HG03135 (cell line): ENCODE data around the gene TIMM17A.

Experiments
- ATAC-seq: cut with Tn5 transposase; IDR thresholded peaks from one replicate; pipeline ENCODE4 v1.9.1; 2021; ENCODE audit warnings: mild to moderate bottlenecking, moderate library complexity; ENCODE audit not compliant: unreplicated experiment

TIMM17A gene

GRCh38 chr1:201955009-201955728 lies at the start of gene TIMM17A:
TIMM17A (plus strand) TSS chr1:201955503; CDS start chr1:201955527, 24 bp downstream.
- peak; percentile 99 for ATAC-seq

- ATAC-seq: no peak
Observed at GRCh38 chr1:201906336-201906735, 49.0 kb upstream of the TIMM17A start.

GRCh38 chr1:201907621-201908020 lies 47.7 kb upstream of the TIMM17A start:
- no peak for ATAC-seq

DNA sequence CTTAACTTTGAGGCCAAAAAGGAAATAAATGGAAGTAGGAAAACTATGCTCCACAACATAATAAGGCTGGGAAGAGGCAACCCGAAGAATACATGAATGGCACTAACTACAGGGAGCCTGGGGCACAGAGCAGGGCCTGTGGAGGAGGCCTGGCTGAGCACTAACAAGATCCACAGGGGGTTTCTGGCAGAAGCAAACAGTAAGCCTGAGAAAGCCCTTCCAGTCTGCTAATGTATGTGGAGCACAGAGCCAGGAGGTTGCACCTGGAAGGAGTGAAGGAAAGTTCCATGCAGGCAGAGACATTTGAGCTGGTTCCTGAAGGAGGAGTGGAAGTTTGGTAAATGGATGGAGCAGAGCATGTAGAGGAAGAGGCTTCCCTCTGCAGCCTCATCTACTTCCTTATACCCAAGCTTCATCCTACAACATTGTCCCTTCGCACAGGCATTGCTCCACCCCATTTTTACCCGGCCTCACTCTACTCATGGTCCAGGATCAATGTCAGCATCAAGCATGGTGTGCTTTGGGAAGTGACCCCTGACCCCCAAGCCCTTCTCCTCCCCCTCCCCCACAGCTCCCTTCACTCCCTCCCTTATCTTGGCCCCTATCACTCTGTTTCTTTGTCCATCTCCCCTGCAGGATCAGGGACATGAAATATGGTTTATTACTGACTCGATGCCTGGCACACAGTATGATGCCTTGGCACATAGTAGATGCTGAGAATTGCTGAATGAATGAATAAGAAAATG lies 43.3 kb upstream of the TIMM17A start:
- ATAC-seq: no peak

- no peak for ATAC-seq
Observed at GRCh38 chr1:201912832-201913231, 42.5 kb upstream of the TIMM17A start.

- ATAC-seq: no peak
Observed at GRCh38 chr1:201914456-201915235, 40.7 kb upstream of the TIMM17A start.

DNA sequence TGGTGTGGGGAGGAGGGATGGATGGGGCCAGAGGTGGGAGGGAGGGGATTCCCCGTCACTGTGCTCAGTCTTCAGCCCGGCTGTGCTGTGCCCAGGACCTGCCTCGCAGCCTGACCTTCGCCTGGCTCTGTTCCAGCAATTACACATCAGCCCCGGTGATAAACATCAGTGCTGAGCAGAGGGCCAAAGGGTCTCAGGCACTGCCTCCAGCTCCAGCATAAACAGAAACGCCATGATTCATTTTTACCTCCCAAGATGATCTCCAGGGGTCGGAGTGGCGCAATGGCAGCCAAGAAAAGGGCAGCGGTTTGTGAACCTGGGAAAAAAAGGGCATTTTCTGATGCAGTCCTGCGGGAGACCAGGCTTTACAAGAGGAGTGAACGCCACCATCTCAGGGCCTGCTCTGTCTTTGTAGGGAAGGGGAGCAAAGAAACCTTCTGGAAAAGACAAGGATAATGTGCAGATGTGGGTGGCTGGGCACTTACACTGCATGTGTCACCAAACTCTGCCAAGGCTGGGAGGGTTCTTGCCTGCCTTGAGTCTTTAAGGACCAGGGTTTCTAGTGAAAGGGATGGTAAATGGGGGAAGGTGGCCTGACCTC lies 38.6 kb upstream of the TIMM17A start:
- no peak for ATAC-seq

- no peak for ATAC-seq
Observed at GRCh38 chr1:201917362-201918033, 37.8 kb upstream of the TIMM17A start.

DNA sequence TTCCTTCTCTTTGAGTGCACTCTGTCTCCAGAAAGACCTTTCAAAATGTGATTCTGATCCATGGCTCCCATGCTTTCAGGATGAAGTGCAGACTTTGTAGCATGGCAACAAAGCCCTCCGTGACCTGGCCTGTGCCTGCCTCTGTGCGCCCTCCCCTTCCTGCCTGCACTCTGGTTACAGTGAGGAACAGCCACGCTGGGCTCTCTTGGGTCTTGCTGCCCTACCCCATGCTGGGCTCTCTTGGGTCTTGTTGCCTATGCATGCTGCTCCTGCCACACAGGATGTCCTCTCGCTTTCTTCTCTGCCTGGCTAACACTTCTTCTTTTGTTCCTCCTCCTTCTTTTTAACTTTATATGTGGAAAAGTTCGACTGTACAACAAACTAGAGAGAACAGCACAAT lies 37.0 kb upstream of the TIMM17A start:
- ATAC-seq: no peak

DNA sequence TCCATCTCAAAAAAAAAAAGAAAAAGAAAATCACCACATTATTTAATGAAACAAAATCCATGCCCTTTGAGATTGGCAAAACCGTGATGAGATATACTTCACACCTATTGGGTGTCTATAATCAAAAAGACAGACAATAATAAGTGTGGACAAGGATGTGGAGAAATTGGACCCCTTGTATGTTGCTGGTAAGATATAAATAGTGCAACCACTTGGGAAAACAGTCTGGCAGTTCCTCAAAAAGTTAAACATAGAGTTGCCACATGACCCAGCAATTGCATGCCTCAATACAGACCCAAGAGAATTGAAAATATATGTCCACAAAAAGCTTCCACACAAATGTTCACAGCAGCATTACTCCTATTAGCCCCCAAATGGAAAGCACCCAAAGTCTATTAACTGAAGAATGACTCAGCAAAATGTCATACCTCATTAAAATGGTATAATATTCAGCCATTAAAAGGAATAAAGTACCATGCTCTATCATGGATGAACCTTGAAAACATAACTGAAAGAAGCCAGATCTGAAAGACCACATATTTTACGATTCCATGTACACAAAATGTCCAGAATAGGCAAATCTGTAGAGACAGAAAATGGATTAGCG lies 33.2 kb upstream of the TIMM17A start:
- no peak for ATAC-seq

DNA sequence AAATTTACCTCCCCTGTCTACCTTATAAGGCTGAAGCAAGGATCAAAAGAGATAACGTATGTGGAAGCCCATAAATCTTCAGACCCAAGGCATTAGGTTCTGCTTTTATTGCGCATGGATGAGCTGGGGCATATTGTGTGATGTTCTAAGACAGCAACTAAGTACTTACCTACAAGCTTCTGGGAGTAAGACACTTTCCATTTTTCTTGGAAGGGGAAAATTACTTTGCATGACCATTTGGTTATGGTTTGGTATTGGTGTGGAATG lies 30.1 kb upstream of the TIMM17A start:
- no peak for ATAC-seq

DNA sequence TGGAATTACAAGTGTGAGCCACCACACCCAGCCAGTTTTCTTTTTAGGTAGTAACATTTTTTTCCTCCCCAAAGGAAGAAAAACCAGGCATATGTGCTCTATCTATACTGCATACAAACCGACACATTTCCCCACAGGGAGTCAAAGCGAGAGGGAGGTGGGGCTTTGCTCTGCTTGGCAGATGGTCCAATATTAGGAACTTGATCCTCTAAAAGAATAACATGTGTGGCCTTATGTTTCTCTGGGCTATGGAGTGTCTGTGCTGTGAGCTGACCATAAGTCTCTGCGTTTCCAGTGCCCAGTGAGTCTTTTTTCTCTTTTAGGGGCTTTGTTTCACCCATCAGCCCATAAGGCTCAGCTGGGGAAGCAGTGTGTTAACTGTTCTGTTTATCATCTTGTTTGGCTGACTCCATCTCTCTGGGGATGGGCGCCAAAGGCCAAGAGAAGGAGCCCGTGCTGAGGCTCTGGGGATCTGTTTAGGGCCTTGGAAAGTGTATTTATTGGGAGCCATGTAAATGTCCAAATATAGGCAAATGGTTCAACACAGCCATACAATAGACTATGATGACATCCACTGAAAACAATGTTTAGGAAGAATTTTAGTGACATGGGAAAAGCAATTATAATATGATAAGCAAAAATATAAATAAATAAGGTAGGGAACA lies 29.2 kb upstream of the TIMM17A start:
- no peak for ATAC-seq

GRCh38 chr1:201928266-201928665 lies 27.0 kb upstream of the TIMM17A start:
- no peak for ATAC-seq

DNA sequence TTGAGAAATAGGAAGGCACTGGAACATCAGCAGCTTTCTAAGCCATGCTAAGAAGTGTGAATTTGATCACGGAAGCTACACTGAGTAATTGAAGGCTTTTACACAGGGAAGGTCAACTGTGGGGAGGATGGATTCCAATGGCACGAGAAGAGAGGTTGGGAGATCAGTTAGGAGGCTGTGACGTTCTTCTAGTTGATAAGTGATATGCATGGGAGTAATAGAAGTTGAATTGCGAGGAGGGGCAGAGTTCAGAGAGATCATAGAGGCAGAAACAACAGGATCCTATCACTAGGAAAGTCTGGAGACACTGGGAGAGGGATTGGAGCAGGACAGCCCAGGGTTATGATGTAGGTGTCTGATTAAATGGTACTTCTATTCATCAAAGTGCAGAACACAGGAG lies 25.2 kb upstream of the TIMM17A start:
- ATAC-seq: no peak

GRCh38 chr1:201930803-201931202 lies 24.5 kb upstream of the TIMM17A start:
- no peak for ATAC-seq

GRCh38 chr1:201933840-201934430 lies 21.4 kb upstream of the TIMM17A start:
- no peak for ATAC-seq

DNA sequence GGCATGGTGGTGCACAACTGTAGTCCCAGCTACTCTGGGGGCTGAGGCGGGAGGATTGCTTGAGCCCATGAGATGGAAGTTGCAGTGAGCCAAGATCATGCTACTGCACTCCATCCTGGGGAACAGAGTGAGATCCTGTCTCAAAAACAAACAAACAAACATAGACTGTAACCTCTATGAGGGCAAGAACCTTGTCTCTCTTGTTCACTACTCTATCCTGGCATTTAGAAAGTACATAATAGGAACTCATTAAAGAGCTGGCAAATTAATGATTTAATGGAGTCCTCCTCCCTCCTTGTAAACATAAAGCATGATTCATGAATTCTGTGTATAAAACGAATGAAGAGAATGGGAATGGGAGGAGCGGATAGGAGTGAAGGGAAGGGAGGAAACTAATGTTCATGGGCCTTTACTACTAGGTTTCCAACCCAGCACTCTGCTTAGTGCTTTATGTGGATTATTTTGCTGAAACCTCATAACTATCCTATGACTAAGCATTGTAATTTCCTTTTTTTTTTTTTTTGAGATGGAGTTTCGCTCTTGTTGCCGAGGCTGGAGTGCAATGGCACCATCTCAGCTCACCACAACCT lies 17.6 kb upstream of the TIMM17A start:
- ATAC-seq: no peak

GRCh38 chr1:201938440-201939035 lies 16.8 kb upstream of the TIMM17A start:
- ATAC-seq: no peak

GRCh38 chr1:201939148-201939547 lies 16.2 kb upstream of the TIMM17A start:
- no peak for ATAC-seq
